Esophagus (tissue), 2 donors: ENCODE data around the gene ALOX5. TPM values are rescaled to one million over a fixed set of nuclear protein-coding genes. Genes with fewer than 3 reads are reported as not detected.

Source experiments
- H3K27ac ChIP-seq, 2 donors: one replicate each; pipeline ENCODE4 v1.5.1; 2013; ENCODE audit warnings: low read depth in 2 of 2, mild to moderate bottlenecking in 2 of 2, inconsistent platforms in 1 of 2, low read length in 1 of 2, moderate library complexity in 1 of 2
- H3K27me3 ChIP-seq, 2 donors: one replicate each; pipeline ENCODE4 v1.6.1; 2013; ENCODE audit warnings: low read length in 2 of 2, control low read depth in 1 of 2, mild to moderate bottlenecking in 1 of 2; ENCODE audit not compliant: insufficient read depth in 2 of 2, control insufficient read depth in 1 of 2
- H3K36me3 ChIP-seq, 2 donors: one replicate each; pipeline ENCODE4 v1.6.1; 2013; ENCODE audit warnings: low read length in 1 of 2; ENCODE audit not compliant: control insufficient read depth in 2 of 2, insufficient read depth in 2 of 2
- H3K4me1 ChIP-seq, 2 donors: one replicate each; pipeline ENCODE4 v1.6.1; 2013; ENCODE audit warnings: low read length in 1 of 2; ENCODE audit not compliant: control insufficient read depth in 2 of 2, insufficient read depth in 2 of 2
- H3K4me3 ChIP-seq, 2 donors: one replicate each; pipeline ENCODE4 v1.5.1; 2013; ENCODE audit warnings: low read length in 2 of 2, mild to moderate bottlenecking in 2 of 2, low read depth in 1 of 2, moderate library complexity in 1 of 2
- H3K9me3 ChIP-seq, 2 donors: one replicate each; pipeline ENCODE4 v1.6.1; 2013; ENCODE audit warnings: mild to moderate bottlenecking in 2 of 2, low read depth in 1 of 2, low read length in 1 of 2, moderate library complexity in 1 of 2; ENCODE audit not compliant: control insufficient read depth in 2 of 2, insufficient read depth in 1 of 2
- WGBS, 2 donors: extraction: QIAGEN DNeasy Blood & Tissue Kit; methylation state at CpG; one replicate each; pipeline ENCODE4 v1.1.7; 2013; 5-methylcytosine and 5-hydroxymethylcytosine counted together
- polyA plus RNA-seq, 2 donors: library from polyadenylated mRNA; stranded (reverse); fragments of 200-250 nt; gene quantifications; one replicate each; pipeline ENCODE4 v1.2.3, GENCODE V29; 2013
- donor health status: healthy with polysubstance abuse.
- donor health status: Bipolar disorder and iron deficiency.

The ALOX5 gene
- polyA plus RNA-seq, 2 donors, result 8.3 to 12.2 TPM

- WGBS, 2 donors, result 98 to 100% methylated on average over 2 of the region's 2 CpGs
- Histone ChIP-seq H3K36me3 (peaks cover 8% of the 10 kb centered on the region in 2 donors), H3K4me1 (no peaks in the 10 kb centered on the region), H3K9me3 (no peaks in the 10 kb centered on the region), H3K27ac (no peak overlapping the region), H3K4me3 (no peak overlapping the region), H3K27me3 (no peaks in the 10 kb centered on the region)
These were observed 113.7 kb downstream of the ALOX5 start for GRCh38 chr10:45487735-45488134.

- no peaks in the 10 kb centered on the region for H3K4me1 ChIP-seq
- no peaks in the 10 kb centered on the region for H3K9me3 ChIP-seq
- 91 to 94% methylated on average over 10 of the region's 10 CpGs for WGBS, 2 donors
- H3K36me3 ChIP-seq, result peaks cover 8% of the 10 kb centered on the region in 2 donors
- no peaks in the 10 kb centered on the region for H3K27me3 ChIP-seq
- H3K4me3 ChIP-seq, result no peak overlapping the region
- no peak overlapping the region for H3K27ac ChIP-seq
These were observed 114.3 kb downstream of the ALOX5 start for GRCh38 chr10:45488365-45488764.

GRCh38 chr10:45490277-45490676 is 116.3 kb downstream of the ALOX5 start:
- Histone ChIP-seq H3K4me3 (no peak overlapping the region), H3K36me3 (peaks cover 0 to 8% of the 10 kb centered on the region in 2 donors), H3K27ac (no peak overlapping the region), H3K27me3 (no peaks in the 10 kb centered on the region), H3K9me3 (no peaks in the 10 kb centered on the region), H3K4me1 (no peaks in the 10 kb centered on the region)
- 97 to 98% methylated on average over 3 of the region's 3 CpGs for WGBS, 2 donors

- Histone ChIP-seq H3K4me1 (no peaks in the 10 kb centered on the region), H3K4me3 (no peak overlapping the region), H3K27me3 (no peaks in the 10 kb centered on the region), H3K36me3 (peaks cover 0 to 8% of the 10 kb centered on the region in 2 donors), H3K9me3 (no peaks in the 10 kb centered on the region), H3K27ac (no peak overlapping the region)
- 91% methylated on average over 7 of the region's 7 CpGs for WGBS, 2 donors
These were observed 117.0 kb downstream of the ALOX5 start for GRCh38 chr10:45491061-45491460.

Other genes with a start within 250 kb of the ALOX5 start
- under 1 TPM; 0.11 to 0.86 TPM for gene OR13A1, start 58.6 kb upstream of the ALOX5 start, polyA plus RNA-seq